Measurements from ENCODE around the gene BHLHE41.
A peak's percentile ranks its signal among the peaks of the same experiment; 100 is the strongest.

Gene BHLHE41

GRCh38 chr12:26113853-26114719 lies 10.8 kb downstream of the BHLHE41 start:
- DNase-seq (ENCODE audit: low read depth in 2 of 2): peak; percentile 41 to 56

GRCh38 chr12:26113181-26113654 lies 11.6 kb downstream of the BHLHE41 start:
- DNase-seq (ENCODE audit: low read depth in 2 of 2): no peak

- DNase-seq (ENCODE audit: low read depth in 2 of 2): no peak
Measured at GRCh38 chr12:26112703-26113147, 12.1 kb downstream of the BHLHE41 start.

GRCh38 chr12:26112232-26112631 lies 12.6 kb downstream of the BHLHE41 start:
- no peak for DNase-seq (ENCODE audit: low read depth in 2 of 2)

GRCh38 chr12:26109343-26109881 lies 15.4 kb downstream of the BHLHE41 start:
- DNase-seq (ENCODE audit: low read depth in 2 of 2): no peak

- DNase-seq (ENCODE audit: low read depth in 2 of 2): no peak
Measured at GRCh38 chr12:26108915-26109314, 15.9 kb downstream of the BHLHE41 start.

- no peak for DNase-seq (ENCODE audit: low read depth in 2 of 2)
Measured at GRCh38 chr12:26106347-26106746, 18.5 kb downstream of the BHLHE41 start.

- no peak for DNase-seq (ENCODE audit: low read depth in 2 of 2)
Measured at GRCh38 chr12:26102953-26103352, 21.9 kb downstream of the BHLHE41 start.

- DNase-seq (ENCODE audit: low read depth in 2 of 2): no peak
Measured at GRCh38 chr12:26101763-26102162, 23.1 kb downstream of the BHLHE41 start.

GRCh38 chr12:26101350-26101734 lies 23.5 kb downstream of the BHLHE41 start:
- DNase-seq (ENCODE audit: low read depth in 2 of 2): no peak

- no peak for DNase-seq (ENCODE audit: low read depth in 2 of 2)
Measured at GRCh38 chr12:26100666-26101349, 24.0 kb downstream of the BHLHE41 start.

- DNase-seq (ENCODE audit: low read depth in 2 of 2): peak; percentile 17 to 28
Measured at GRCh38 chr12:26097046-26097878, 27.6 kb downstream of the BHLHE41 start.

- DNase-seq (ENCODE audit: low read depth in 2 of 2): no peak
Measured at GRCh38 chr12:26096036-26096435, 28.8 kb downstream of the BHLHE41 start.

GRCh38 chr12:26095186-26095585 lies 29.7 kb downstream of the BHLHE41 start:
- DNase-seq (ENCODE audit: low read depth in 2 of 2): no peak

- no peak for DNase-seq (ENCODE audit: low read depth in 2 of 2)
Measured at GRCh38 chr12:26092346-26093105, 32.3 kb downstream of the BHLHE41 start.

GRCh38 chr12:26091822-26092221 lies 33.0 kb downstream of the BHLHE41 start:
- no peak for DNase-seq (ENCODE audit: low read depth in 2 of 2)

- DNase-seq (ENCODE audit: low read depth in 2 of 2): no peak
Measured at GRCh38 chr12:26090836-26091510, 33.9 kb downstream of the BHLHE41 start.

GRCh38 chr12:26088998-26089397 lies 35.8 kb downstream of the BHLHE41 start:
- DNase-seq (ENCODE audit: low read depth in 2 of 2): no peak

GRCh38 chr12:26086936-26087335 lies 37.9 kb downstream of the BHLHE41 start:
- DNase-seq (ENCODE audit: low read depth in 2 of 2): no peak

- no peak for DNase-seq (ENCODE audit: low read depth in 2 of 2)
Measured at GRCh38 chr12:26080911-26081310, 43.9 kb downstream of the BHLHE41 start.
